HL-60 (cell line): ENCODE measurements around the gene LANCL2.

Experiments used
- GABPA ChIP-seq: IDR thresholded peaks from 2 replicates; pipeline ENCODE4 v1.6.1; 2012; ENCODE audit warnings: low read depth
- POLR2AphosphoS5 ChIP-seq: IDR thresholded peaks from 2 replicates; pipeline ENCODE4 v1.6.1; 2012; ENCODE audit warnings: low read depth
- SPI1 ChIP-seq: IDR thresholded peaks from 2 replicates; pipeline ENCODE4 v1.6.1; 2012; ENCODE audit warnings: low read depth, mild to moderate bottlenecking, borderline replicate concordance
- TF ChIP-seq, protein P1 (sequence below): IDR thresholded peaks from one replicate; pipeline ENCODE4 v1.5.1; 2011; ENCODE audit warnings: low read length, control low read depth, inconsistent platforms; ENCODE audit not compliant: insufficient read depth

- TF ChIP-seq, protein P1, sequence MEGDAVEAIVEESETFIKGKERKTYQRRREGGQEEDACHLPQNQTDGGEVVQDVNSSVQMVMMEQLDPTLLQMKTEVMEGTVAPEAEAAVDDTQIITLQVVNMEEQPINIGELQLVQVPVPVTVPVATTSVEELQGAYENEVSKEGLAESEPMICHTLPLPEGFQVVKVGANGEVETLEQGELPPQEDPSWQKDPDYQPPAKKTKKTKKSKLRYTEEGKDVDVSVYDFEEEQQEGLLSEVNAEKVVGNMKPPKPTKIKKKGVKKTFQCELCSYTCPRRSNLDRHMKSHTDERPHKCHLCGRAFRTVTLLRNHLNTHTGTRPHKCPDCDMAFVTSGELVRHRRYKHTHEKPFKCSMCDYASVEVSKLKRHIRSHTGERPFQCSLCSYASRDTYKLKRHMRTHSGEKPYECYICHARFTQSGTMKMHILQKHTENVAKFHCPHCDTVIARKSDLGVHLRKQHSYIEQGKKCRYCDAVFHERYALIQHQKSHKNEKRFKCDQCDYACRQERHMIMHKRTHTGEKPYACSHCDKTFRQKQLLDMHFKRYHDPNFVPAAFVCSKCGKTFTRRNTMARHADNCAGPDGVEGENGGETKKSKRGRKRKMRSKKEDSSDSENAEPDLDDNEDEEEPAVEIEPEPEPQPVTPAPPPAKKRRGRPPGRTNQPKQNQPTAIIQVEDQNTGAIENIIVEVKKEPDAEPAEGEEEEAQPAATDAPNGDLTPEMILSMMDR: no peak
- TF ChIP-seq SPI1 (no peak), POLR2AphosphoS5 (no peak), GABPA (no peak)
These were observed 93.2 kb downstream of the LANCL2 start for GRCh38 chr7:55458351-55458750.
